H1 (cell line): Measurements from ENCODE around the gene CLEC4F. TPM values are rescaled to one million over a fixed set of nuclear protein-coding genes. Genes with fewer than 3 reads are reported as not detected.
A peak's percentile ranks its signal among the peaks of the same experiment; 100 is the strongest.

Experiments
- CTCF ChIA-PET: fragments of 300-600 bp; sonication (Branson Sonifier 250); formaldehyde crosslinking; loops from one replicate; lab custom pipeline; 2021; ENCODE audit not compliant: partially characterized antibody; lab: Charles Lee
- POLR2A ChIA-PET: fragments of 300-600 bp; sonication (Branson Sonifier 250); formaldehyde crosslinking; loops from one replicate; lab custom pipeline; 2021; ENCODE audit warnings: inconsistent platforms; ENCODE audit not compliant: partially characterized antibody; lab: Charles Lee
- DNase-seq, 2 experiments: peaks; one replicate each; pipeline versions ENCODE4 v3.0.0 to v3.0.0-alpha.2; 2010 to 2022; ENCODE audit warnings: low spot score in 2 of 2, low read depth in 1 of 2, mixed read lengths in 1 of 2
- FAIRE-seq: peaks from 2 replicates; lab custom pipeline; 2011; peaks lifted over from hg19 to GRCh38; lab: Jason Lieb, UNC
- H2AFZ ChIP-seq: 2 replicates; pipeline ENCODE4 v1.8.1; 2012; ENCODE audit warnings: low read length, inconsistent platforms
- H2AK5ac ChIP-seq: 2 replicates; pipeline ENCODE4 v1.6.1; 2013; ENCODE audit warnings: low read depth, low read length
- H2BK120ac ChIP-seq: replicated peaks from 2 replicates; pipeline ENCODE3; 2013; ENCODE audit warnings: low read depth, low read length, inconsistent platforms
- H2BK12ac ChIP-seq: 2 replicates; pipeline ENCODE4 v1.6.1; 2013; ENCODE audit warnings: low read depth, low read length
- H2BK15ac ChIP-seq: 2 replicates; pipeline ENCODE4 v1.6.1; 2013; ENCODE audit warnings: low read length
- H2BK20ac ChIP-seq: 2 replicates; pipeline ENCODE4 v1.6.1; 2013; ENCODE audit warnings: low read length
- H2BK5ac ChIP-seq: 2 replicates; pipeline ENCODE4 v1.6.1; 2013; ENCODE audit warnings: low read depth, low read length
- H3K14ac ChIP-seq: 2 replicates; pipeline ENCODE4 v1.6.1; 2013; ENCODE audit warnings: inconsistent platforms; ENCODE audit not compliant: insufficient read length
- H3K18ac ChIP-seq: 2 replicates; pipeline ENCODE4 v1.6.1; 2013; ENCODE audit warnings: low read length; ENCODE audit errors: extremely low read depth
- H3K23ac ChIP-seq: 2 replicates; pipeline ENCODE4 v1.6.1; 2013; ENCODE audit warnings: inconsistent platforms; ENCODE audit not compliant: insufficient read length
- H3K23me2 ChIP-seq: 2 replicates; pipeline ENCODE4 v1.6.1; 2013; ENCODE audit warnings: low read depth, low read length
- H3K27ac ChIP-seq: 2 replicates; pipeline ENCODE4 v1.6.1; 2011; ENCODE audit warnings: low read depth, low read length, inconsistent platforms
- H3K27me3 ChIP-seq, 4 experiments: replicated peaks in 1 of 4; 1 replicate in 1 of 4; 2 replicates in 3 of 4; pipeline versions ENCODE4 v1.6.1 to v1.8.1; 2011 to 2013; ENCODE audit warnings: low read length in 3 of 4, mild to moderate bottlenecking in 3 of 4, inconsistent platforms in 2 of 4, mixed read lengths in 2 of 4, moderate library complexity in 1 of 4; ENCODE audit not compliant: control insufficient read depth in 3 of 4, insufficient read depth in 3 of 4; ENCODE audit errors: extremely low read depth in 1 of 4
- H3K36me3 ChIP-seq, 4 experiments: 2 replicates each; pipeline versions ENCODE4 v1.6.1 to v1.8.1; 2011 to 2013; ENCODE audit warnings: mild to moderate bottlenecking in 4 of 4, low read length in 3 of 4, moderate library complexity in 2 of 4, control low read depth in 1 of 4, inconsistent platforms in 1 of 4; ENCODE audit not compliant: insufficient read depth in 4 of 4, control insufficient read depth in 2 of 4
- H3K4ac ChIP-seq: replicated peaks from 2 replicates; pipeline ENCODE3; 2013; ENCODE audit warnings: low read length, low read depth, mixed read lengths, inconsistent platforms; ENCODE audit not compliant: insufficient read length
- H3K4me1 ChIP-seq, 4 experiments: replicated peaks in 1 of 4; 1 replicate in 1 of 4; 2 replicates in 3 of 4; pipeline versions ENCODE4 v1.6.1 to v1.8.1; 2011 to 2013; ENCODE audit warnings: low read length in 3 of 4, inconsistent platforms in 2 of 4, mixed read lengths in 1 of 4; ENCODE audit not compliant: insufficient read depth in 4 of 4, control insufficient read depth in 3 of 4
- H3K4me2 ChIP-seq, 2 experiments: 2 replicates each; pipeline versions ENCODE4 v1.6.1 to v1.8.1; 2011 to 2013; ENCODE audit warnings: low read depth in 2 of 2, low read length in 2 of 2, control low read depth in 1 of 2, inconsistent platforms in 1 of 2, mild to moderate bottlenecking in 1 of 2; ENCODE audit not compliant: insufficient read depth in 1 of 2
- H3K4me3 ChIP-seq, 4 experiments: fragments of 200-600, 300-600 bp in 1 of 4; sonication (generic), shearing (Covaris generic), sonication (Bioruptor Twin) in 1 of 4; 2 replicates each; pipeline versions ENCODE4 v1.5.1 to v1.8.1; 2011 to 2016; ENCODE audit warnings: low read length in 4 of 4, low read depth in 3 of 4, control low read depth in 2 of 4, inconsistent platforms in 2 of 4, mild to moderate bottlenecking in 2 of 4, mixed read lengths in 1 of 4, moderate library complexity in 1 of 4; ENCODE audit not compliant: insufficient read depth in 2 of 4; ENCODE audit errors: extremely low read depth in 1 of 4
- H3K56ac ChIP-seq: replicated peaks from 2 replicates; pipeline ENCODE3; 2013; ENCODE audit warnings: low read depth, mild to moderate bottlenecking, mixed read lengths, low read length, inconsistent platforms; ENCODE audit not compliant: insufficient read length
- H3K79me1 ChIP-seq: 2 replicates; pipeline ENCODE4 v1.6.1; 2013; ENCODE audit warnings: low read depth, low read length, control low read depth
- H3K79me2 ChIP-seq, 2 experiments: 2 replicates each; pipeline versions ENCODE4 v1.6.1 to v1.8.1; 2012 to 2013; ENCODE audit warnings: low read length in 2 of 2, mild to moderate bottlenecking in 2 of 2, inconsistent platforms in 1 of 2; ENCODE audit not compliant: insufficient read depth in 2 of 2, control insufficient read depth in 1 of 2
- H3K9ac ChIP-seq, 4 experiments: replicated peaks in 1 of 4; 1 replicate in 1 of 4; 2 replicates in 3 of 4; pipeline versions ENCODE4 v1.6.1 to v1.8.1; 2011 to 2013; ENCODE audit warnings: low read depth in 3 of 4, low read length in 3 of 4, control low read depth in 2 of 4, mild to moderate bottlenecking in 2 of 4, moderate library complexity in 2 of 4, inconsistent platforms in 1 of 4; ENCODE audit errors: extremely low read depth in 1 of 4
- H3K9me3 ChIP-seq, 2 experiments: 2 replicates each; pipeline versions ENCODE4 v1.6.1 to v1.8.1; 2012 to 2013; ENCODE audit warnings: mild to moderate bottlenecking in 2 of 2, moderate library complexity in 2 of 2, control low read depth in 1 of 2, inconsistent platforms in 1 of 2, low read depth in 1 of 2, low read length in 1 of 2, mixed read lengths in 1 of 2; ENCODE audit not compliant: insufficient read depth in 2 of 2
- H4K20me1 ChIP-seq, 2 experiments: replicated peaks in 1 of 2; 2 replicates each; pipeline versions ENCODE3 to v1.8.1; 2011 to 2013; ENCODE audit warnings: inconsistent platforms in 2 of 2, low read length in 2 of 2, mild to moderate bottlenecking in 1 of 2; ENCODE audit not compliant: insufficient read depth in 2 of 2, control insufficient read depth in 1 of 2
- H4K5ac ChIP-seq: 2 replicates; pipeline ENCODE4 v1.6.1; 2013; ENCODE audit warnings: low read length, low read depth, mixed read lengths, inconsistent platforms; ENCODE audit not compliant: insufficient read length
- H4K8ac ChIP-seq: 2 replicates; pipeline ENCODE4 v1.8.0; 2013; ENCODE audit warnings: mild to moderate bottlenecking, moderate library complexity, low read length, inconsistent platforms; ENCODE audit not compliant: insufficient read depth; ENCODE audit errors: extremely low read depth
- H4K91ac ChIP-seq: replicated peaks from 2 replicates; pipeline ENCODE3; 2013; ENCODE audit warnings: low read length, mixed read lengths, inconsistent platforms; ENCODE audit not compliant: insufficient read length
- CEBPB ChIP-seq: IDR thresholded peaks from 2 replicates; pipeline ENCODE4 v1.6.1; 2012; ENCODE audit warnings: low read depth, low read length
- CHD2 ChIP-seq: IDR thresholded peaks from 2 replicates; pipeline ENCODE4 v1.6.1; 2012; ENCODE audit warnings: low read length, improper control_type of control experiment
- GABPA ChIP-seq: IDR thresholded peaks from 2 replicates; pipeline ENCODE4 v1.6.1; 2011; ENCODE audit warnings: mild to moderate bottlenecking, low read length, moderate library complexity, borderline replicate concordance; ENCODE audit not compliant: insufficient read depth
- RAD21 ChIP-seq, 2 experiments: IDR thresholded peaks in 1 of 2; conservative IDR thresholded peaks in 1 of 2; 2 replicates each; pipeline ENCODE4 v1.6.1; 2011; ENCODE audit warnings: low read depth in 2 of 2, low read length in 2 of 2, improper control_type of control experiment in 1 of 2, inconsistent platforms in 1 of 2, mild to moderate bottlenecking in 1 of 2, moderate library complexity in 1 of 2
- RBBP5 ChIP-seq: IDR thresholded peaks from 2 replicates; pipeline ENCODE4 v1.7.1; 2012; ENCODE audit warnings: low read depth, mild to moderate bottlenecking, inconsistent platforms, low read length, moderate library complexity, borderline replicate concordance
- TAF7 ChIP-seq: optimal IDR thresholded peaks from 2 replicates; pipeline ENCODE3; 2011; ENCODE audit warnings: low read depth, mild to moderate bottlenecking, inconsistent platforms, low read length, moderate library complexity, borderline replicate concordance
- WGBS, 2 experiments: shearing (Covaris generic) in 1 of 2; methylation state at CpG; one replicate each; pipeline versions ENCODE4 v1.1.6 to v1.1.7; 2013 to 2015; ENCODE audit warnings: low lambda C conversion rate in 2 of 2, mixed read lengths in 2 of 2, inconsistent platforms in 1 of 2, low coverage in 1 of 2, missing lambda C conversion rate in 1 of 2; ENCODE audit not compliant: insufficient replicate concordance in 2 of 2, insufficient coverage in 1 of 2, insufficient read length in 1 of 2; ENCODE audit errors: extremely low coverage in 1 of 2, missing lambda C conversion rate in 1 of 2; 5-methylcytosine and 5-hydroxymethylcytosine counted together
- polyA plus RNA-seq, 7 experiments: library from polyadenylated mRNA; depleted of rRNA in 3 of 7; stranded (reverse) in 5 of 7; unstranded in 2 of 7; fragments of >200 nt in 5 of 7; fragments of 200-250 nt in 2 of 7; gene quantifications; 1 replicate in 5 of 7; 2 replicates in 1 of 7; 4 replicates in 1 of 7; pipeline versions ENCODE4 v1.2.1 to v1.2.3, GENCODE V29; 2011 to 2013; ENCODE audit warnings: missing spikeins in 2 of 7, mixed read lengths in 2 of 7
- total RNA-seq: library from RNA; stranded (reverse); fragmentation: NEBNext Ultra II Directional; extraction: Animal tissue kit (Norgen Biotek cat#: 25700); gene quantifications from 2 replicates; pipeline ENCODE4 v1.2.1, GENCODE V29; 2021
- TF ChIP-seq, protein P1 (sequence below), 3 experiments: IDR thresholded peaks; 1 replicate in 2 of 3; 2 replicates in 1 of 3; pipeline versions ENCODE4 v1.5.1 to v1.6.1; 2011; ENCODE audit warnings: low read length in 3 of 3, mild to moderate bottlenecking in 3 of 3, inconsistent platforms in 2 of 3, low read depth in 1 of 3, moderate library complexity in 1 of 3; ENCODE audit not compliant: insufficient read depth in 1 of 3; ENCODE audit errors: control extremely low read depth in 1 of 3

CLEC4F gene
- total and polyA plus RNA-seq, 2 of the 8 experiments (the other 6 are each of a cell fraction or from before 2014, with no cell fraction given) = not detected

DNA sequence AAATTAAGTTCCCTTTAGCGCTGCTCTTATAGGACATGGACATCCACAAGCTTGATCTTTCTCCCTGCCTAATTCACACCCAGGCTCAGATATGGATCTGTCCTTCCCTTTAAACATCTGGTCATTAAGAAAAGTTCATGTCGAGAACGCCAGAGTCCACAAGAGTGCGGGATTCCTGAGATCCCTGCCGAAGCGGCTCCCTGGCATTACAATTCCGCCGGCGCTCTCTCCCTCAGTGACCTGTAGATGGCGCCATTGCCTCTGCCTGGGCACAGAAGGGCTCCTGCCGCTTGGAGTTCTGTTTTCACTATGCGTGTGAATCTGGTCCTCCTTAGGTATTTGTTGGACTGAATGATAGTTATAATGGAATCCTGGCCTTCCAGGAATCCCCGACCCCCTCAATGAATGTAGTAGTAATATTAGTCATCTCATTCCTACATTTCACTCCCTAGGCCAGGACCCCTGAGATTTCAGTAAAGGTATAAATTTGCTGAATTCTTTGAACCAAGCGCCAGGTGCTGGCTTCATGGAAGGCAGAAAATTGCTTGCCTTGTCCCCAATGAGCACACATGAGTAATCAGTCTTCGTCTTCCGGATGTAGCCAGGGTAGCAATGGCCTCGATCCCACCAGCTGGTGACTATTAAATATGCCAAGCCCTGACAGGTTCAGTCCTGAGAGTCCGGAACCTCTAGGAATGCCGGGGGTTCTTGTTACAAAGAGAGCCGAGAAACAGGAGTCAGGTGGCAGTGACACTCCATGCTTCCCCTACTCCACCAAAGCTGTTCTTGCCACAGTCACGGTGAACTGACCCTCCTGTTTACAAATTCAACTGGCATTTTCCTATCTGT, 41.6 kb upstream of the CLEC4F start:
- 0 out of 4 replicates have a peak overlapping the region, but pooled peaks of 1 of the 2 experiments have one; percentile 35 for H3K4me2 ChIP-seq
- H3K9me3 ChIP-seq = no peaks in the 10 kb centered on the region
- H3K36me3 ChIP-seq = no peaks in the 10 kb centered on the region
- CTCF ChIA-PET = interaction anchor here (0.7 to 21.7 kb wide), 45 partner anchors 9 to 464 kb away, joined by 3 to 513 read pairs (median 4); partner anchors contain the start of genes ADD2, ATP6V1B1, CLEC4F and FIGLA
- H3K56ac ChIP-seq = no peak overlapping the region
- no peak overlapping the region for H2AK5ac ChIP-seq
- H2BK12ac ChIP-seq = no peak overlapping the region
- no peak overlapping the region for H3K23ac ChIP-seq
- no peak overlapping the region for H2BK5ac ChIP-seq
- H3K18ac ChIP-seq = no peak overlapping the region
- no peak overlapping the region for H4K8ac ChIP-seq
- 33% methylated on average over 21 of the region's 21 CpGs; no CpG with 5 or more reads in 1 of the 2 experiments for WGBS, 2 experiments
- no peak overlapping the region for H3K4me3 ChIP-seq
- no peaks in the 10 kb centered on the region for H3K79me2 ChIP-seq
- no peak overlapping the region for H2BK15ac ChIP-seq
- no peak overlapping the region for H2AFZ ChIP-seq
- H4K5ac ChIP-seq = no peak overlapping the region
- H2BK20ac ChIP-seq = no peak overlapping the region
- H4K20me1 ChIP-seq = no peaks in the 10 kb centered on the region
- no peak overlapping the region for H2BK120ac ChIP-seq
- H3K9ac ChIP-seq = no peak overlapping the region
- TF ChIP-seq GABPA = peak; percentile 48; the same call in 1 of the 2 replicates
- no peak for TF ChIP-seq TAF7
- TF ChIP-seq CHD2 = no peak
- TF ChIP-seq, protein P1, sequence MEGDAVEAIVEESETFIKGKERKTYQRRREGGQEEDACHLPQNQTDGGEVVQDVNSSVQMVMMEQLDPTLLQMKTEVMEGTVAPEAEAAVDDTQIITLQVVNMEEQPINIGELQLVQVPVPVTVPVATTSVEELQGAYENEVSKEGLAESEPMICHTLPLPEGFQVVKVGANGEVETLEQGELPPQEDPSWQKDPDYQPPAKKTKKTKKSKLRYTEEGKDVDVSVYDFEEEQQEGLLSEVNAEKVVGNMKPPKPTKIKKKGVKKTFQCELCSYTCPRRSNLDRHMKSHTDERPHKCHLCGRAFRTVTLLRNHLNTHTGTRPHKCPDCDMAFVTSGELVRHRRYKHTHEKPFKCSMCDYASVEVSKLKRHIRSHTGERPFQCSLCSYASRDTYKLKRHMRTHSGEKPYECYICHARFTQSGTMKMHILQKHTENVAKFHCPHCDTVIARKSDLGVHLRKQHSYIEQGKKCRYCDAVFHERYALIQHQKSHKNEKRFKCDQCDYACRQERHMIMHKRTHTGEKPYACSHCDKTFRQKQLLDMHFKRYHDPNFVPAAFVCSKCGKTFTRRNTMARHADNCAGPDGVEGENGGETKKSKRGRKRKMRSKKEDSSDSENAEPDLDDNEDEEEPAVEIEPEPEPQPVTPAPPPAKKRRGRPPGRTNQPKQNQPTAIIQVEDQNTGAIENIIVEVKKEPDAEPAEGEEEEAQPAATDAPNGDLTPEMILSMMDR (IDR thresholded peaks at IDR 0.05; ENCODE audit: control extremely low read depth in 1 of 3, insufficient read depth in 1 of 3, low read depth in 1 of 3, low read length in 3 of 3) = peak; percentile 97 to 99 (median 97)
- no peak for TF ChIP-seq RBBP5
- TF ChIP-seq CEBPB = no peak
- TF ChIP-seq RAD21 (IDR thresholded peaks at IDR 0.05 in 1 of 2, conservative IDR thresholded peaks at IDR 0.05 in 1 of 2; ENCODE audit: low read depth in 2 of 2, low read length in 2 of 2) = peak; percentile 86 to 94
- TF ChIP-seq, all 59 proteins: peak for 3
- POLR2A ChIA-PET = interaction anchor here (1.0 kb wide), 1 partner anchor 63 kb away, joined by 4 read pairs; no protein-coding TSS in a partner anchor
- DNase-seq = peak in 1 of 2 experiments; percentile 97
- no peaks in the 10 kb centered on the region; the same call in 1 of the 2 replicates for H3K23me2 ChIP-seq
- no peak overlapping the region for H3K14ac ChIP-seq
- peak; percentile 76 for FAIRE-seq
- H4K91ac ChIP-seq = no peak overlapping the region
- H3K27me3 ChIP-seq = peaks cover 0 to 24% (median 12%) of the 10 kb centered on the region in 4 experiments; a peak in 6 of 7 replicates
- H3K4me1 ChIP-seq = no peaks in the 10 kb centered on the region
- no peaks in the 10 kb centered on the region for H3K79me1 ChIP-seq
- H3K27ac ChIP-seq = no peak overlapping the region
- H3K4ac ChIP-seq = no peak overlapping the region
